HCT116 (cell line): Measurements from ENCODE around the gene ARHGEF6.

ENCODE experiments used
- CTCF ChIP-seq, 3 experiments: fragments of 200-600 bp in 1 of 3; sonication (generic) in 1 of 3; IDR thresholded peaks in 2 of 3; conservative IDR thresholded peaks in 1 of 3; 2 replicates each; pipeline ENCODE4 v1.5.1; 2012 to 2017; ENCODE audit warnings: low read depth in 2 of 3, low read length in 2 of 3, antibody characterized with exemption in 1 of 3, borderline replicate concordance in 1 of 3, control low read depth in 1 of 3, mild to moderate bottlenecking in 1 of 3, mixed read lengths in 1 of 3, mixed run types in 1 of 3, moderate library complexity in 1 of 3; ENCODE audit not compliant: insufficient read depth in 1 of 3
- MAX ChIP-seq: IDR thresholded peaks from 2 replicates; pipeline ENCODE4 v1.6.1; 2012
- ZBTB33 ChIP-seq: IDR thresholded peaks from 2 replicates; pipeline ENCODE4 v1.6.1; 2011; ENCODE audit warnings: mild to moderate bottlenecking, low read length, moderate library complexity; ENCODE audit not compliant: insufficient replicate concordance; ENCODE audit errors: extremely low read depth

GRCh38 chrX:136812286-136812685, 31.6 kb upstream of the ARHGEF6 start:
- TF ChIP-seq MAX, result no peak
- no peak for TF ChIP-seq ZBTB33
- no peak for TF ChIP-seq CTCF (IDR thresholded peaks at IDR 0.05 in 2 of 3, conservative IDR thresholded peaks at IDR 0.05 in 1 of 3; ENCODE audit: borderline replicate concordance in 1 of 3, insufficient read depth in 1 of 3, low read depth in 2 of 3, low read length in 2 of 3)
